ENCODE measurements around the gene ATXN1.

Gene ATXN1

DNA sequence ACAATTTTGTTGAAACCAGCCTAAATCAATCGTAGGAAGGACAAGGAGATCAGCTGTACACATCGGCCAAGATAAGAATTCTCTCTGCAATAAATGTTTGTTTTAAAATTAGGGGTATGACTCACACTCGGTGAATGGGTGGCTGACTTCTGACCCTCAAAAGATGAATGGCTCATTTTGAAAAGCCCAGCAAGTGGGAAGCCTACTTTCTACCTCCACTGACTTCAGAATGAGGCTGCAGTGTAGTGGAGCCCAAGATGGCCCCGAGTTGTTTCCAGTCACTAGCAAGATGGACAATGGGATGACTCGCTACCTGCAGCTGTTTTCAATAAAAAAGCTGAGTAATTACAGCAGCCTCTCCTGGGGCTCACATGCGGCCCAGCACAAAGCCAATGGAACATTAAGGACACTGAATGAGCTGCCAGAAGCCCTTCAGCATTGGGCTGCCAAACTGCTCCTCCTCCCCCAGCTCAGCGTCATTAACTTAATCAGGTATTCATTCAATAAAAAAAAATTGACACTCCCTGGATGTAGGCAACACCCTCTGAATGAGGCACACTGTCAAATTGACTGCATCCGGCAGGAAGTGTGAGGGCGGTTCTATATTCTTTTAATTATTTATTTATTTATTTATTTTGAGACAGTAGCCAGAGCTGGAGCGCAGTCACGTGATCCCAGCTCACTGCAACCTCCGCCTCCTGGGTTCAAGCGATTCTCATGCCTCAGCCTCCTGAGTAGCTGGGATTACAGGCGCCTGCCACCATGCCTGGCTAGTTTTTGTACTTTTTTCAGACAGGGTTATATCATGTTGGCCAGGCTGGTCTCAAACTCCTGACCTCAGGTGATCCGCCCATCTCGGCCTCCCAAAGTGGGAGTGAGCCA lies 415.6 kb downstream of the ATXN1 start:
- DNase-seq, result no peak

DNA sequence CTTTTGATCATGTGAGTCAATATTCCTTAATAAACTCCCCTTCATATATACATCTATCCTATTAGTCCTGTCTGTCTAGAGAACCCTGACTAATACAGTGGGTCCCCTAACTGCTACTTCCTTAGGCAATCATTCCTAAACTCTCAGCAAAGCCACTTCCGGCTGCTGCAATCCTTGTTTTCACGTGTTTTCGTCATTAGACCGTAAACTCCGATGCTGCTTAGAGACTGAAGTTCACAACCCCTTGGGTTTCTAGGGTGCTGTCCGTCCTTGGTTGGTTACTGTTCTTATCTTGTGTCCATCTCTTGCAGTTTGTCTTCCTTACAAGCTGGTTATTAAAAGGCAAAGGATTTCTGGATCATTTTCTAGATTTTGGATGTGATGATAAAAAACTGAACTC lies 416.5 kb downstream of the ATXN1 start:
- no peak for DNase-seq

DNA sequence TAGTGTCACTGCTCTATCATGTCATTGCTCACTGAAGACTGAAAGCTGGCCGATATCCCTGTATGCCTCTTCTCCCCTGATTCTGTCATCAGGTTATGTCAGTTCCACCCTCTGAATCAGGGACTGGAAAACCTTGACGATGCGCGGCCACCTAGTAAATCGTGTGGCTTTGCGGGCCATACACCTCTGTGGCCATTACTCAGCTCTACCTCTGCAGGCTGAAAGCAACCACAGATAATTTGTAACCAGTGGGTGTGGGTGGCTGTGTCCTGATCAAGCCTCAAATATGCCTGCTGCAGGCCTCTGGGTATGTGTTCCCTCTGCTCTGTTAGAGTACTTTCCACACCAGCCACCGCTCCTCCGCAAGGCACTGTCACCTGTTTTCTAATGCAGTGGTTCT lies 417.7 kb downstream of the ATXN1 start:
- no peak for DNase-seq

DNA sequence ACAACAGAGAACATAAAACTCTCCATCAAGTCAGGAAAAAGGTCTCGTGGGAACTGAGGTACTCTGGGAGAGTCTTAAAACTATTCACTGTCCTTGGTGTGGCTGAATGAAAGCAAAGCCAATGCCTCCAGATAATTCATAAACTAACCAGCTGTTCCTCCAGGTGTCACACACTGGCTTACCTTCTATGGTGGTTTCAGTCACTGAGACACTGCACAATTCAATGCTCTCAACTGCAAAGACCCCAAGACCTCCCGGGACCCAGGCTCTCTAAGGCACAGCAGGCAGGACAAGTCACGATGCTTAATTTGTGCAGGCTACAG lies 422.0 kb downstream of the ATXN1 start:
- no peak for DNase-seq

DNA sequence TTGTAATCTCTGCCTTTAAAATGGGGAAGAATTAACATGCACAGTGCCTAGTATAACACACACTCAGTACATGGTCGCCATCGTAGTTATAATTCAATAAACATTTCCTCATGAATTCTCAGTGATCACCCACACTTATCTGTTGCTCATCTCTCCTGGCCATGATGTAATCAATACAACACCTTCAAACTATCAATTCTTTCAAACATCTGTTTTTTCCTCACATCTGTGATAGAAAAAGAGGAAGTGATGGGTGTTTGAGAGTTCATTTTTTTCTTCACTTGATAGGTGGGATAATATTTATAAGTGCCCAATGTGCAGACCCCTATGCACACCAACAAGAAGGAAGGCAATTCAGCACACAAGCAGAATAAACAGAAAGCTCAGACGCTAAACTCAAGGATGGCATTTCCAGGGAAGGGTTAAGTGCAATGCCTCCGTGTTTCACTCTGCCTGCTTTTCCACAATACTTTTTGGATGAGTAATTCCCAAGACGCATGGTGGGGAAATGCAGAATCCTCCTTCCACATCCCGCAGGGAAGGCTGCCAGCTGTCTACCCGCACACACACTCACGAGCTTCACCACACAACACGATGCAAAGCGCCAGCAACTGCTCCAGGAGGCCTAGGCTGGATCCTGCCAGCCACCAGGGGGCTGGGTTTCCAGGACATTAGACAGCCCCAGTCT lies 422.5 kb downstream of the ATXN1 start:
- no peak for DNase-seq

DNA sequence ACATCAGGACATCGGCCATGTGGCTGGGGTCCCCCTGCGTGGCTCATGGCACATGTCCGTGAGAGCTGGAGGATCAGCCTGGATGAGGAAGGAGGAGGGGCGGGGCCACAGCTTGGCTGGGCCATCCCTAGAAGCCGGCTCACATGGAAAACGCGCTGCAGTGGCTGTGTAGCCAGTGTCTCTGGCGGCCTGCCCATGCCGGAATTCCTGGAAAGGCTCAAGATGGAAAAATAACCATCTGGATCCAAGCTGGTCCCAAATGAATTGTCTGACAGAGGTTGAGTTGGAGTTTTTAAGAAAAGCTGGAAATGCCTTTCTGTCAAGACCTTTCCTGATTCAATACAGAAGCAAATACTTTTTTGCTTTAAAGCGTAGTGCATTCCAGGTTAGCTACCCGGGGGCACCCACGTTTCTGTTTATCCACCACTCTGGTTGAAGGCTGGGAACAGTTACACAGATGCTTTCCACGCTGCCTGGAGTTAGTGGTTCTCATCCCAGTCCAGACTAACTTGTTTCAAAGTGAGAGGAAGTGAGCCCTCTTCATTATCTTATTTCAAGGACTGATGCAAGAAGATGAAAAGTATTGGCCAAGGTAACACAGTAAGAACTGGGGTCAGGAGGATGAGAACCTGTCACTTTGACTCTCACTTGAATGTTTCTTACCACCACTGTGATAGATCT lies 423.8 kb downstream of the ATXN1 start:
- DNase-seq, result no peak

DNA sequence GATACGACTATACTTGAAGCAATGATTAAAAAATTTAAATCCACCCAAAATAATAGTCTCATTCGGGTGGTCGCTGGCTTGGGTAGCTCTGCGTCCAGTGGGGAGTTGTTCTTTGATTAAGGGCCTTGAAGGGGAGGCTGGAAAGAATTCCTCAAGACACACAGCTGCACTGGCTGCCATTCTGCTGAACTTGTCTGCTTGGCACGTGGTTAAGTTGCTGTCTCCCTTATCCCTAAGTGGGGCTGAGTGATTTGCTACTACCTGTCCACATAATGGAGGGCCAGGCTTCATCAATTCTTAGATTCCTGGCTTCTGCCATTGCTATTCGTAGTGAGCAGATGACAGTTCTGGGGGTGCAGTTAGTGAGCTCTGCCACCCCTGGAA lies 424.4 kb downstream of the ATXN1 start:
- no peak for DNase-seq

DNA sequence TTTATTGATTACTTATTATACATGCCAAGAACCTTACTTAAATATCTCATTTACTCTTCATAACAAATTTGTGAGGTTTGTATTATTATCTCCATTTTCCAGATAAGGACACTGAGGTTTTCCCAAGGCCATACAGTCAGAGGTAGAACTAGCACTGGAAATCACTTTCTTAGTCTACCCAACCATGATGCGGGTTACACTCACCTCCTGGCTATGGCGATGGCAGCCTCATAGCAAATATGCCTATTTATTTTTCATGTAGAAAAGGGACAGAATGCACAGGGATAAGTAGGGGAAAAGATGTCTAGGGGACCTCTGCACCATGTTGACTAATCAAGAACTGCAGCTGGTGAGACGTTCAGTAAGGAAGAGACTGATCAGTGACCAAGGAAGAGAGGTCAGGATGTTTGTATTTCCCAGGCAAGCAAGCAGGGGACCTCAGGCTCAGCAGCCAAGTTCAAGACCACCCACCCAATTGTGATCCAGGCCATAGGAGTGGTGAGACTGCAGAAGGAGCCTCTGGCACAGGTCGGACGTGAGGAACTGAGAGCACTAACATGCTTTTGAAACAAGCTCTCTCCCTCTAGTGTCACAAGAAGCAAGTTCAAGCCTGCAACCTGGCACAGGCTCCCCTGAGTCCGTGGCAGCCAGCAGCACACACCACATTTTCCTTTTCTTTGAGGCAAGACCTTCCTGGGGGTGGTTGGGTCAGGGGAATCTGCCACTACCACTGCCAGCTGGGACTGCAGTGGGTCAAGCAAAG lies 425.0 kb downstream of the ATXN1 start:
- no peak for DNase-seq

DNA sequence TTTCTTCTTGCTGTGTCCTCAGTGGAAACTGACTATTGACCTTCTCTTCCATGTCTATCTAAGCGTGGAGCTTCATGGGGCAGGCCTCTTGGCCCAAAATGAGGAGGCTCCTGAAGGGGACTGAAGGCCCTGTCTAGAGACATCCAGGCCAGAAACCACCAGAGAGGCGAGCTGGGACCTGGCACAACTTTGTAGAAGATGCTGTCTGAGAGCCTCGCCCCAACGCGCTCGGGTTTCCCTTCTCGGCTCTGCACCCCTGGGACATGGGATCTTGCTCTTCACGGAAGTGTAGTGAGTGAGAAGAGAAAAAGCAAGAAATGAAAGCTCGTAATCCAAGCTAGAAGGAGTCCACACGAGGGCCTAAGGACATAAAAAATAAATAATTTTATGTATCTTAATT lies 426.1 kb downstream of the ATXN1 start:
- DNase-seq, result no peak

DNA sequence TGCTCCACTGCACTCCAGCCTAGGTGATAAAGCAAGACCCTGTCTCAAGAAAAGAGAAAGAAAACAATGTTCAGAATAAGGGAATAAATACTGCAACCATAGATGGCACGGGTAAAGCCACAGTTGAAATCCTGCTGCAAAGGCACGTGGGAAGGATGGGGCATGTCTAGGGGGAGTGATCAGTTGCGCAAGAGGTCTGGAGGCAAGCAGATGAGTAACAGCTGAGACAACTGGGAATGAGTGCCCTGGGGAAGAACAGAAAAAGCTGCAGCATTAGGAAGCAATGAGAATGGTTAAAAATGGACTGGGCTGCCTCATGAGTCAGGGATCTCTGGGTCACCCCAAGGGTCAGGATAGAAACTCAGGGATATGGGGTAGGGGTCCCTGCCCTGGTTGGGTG lies 426.6 kb downstream of the ATXN1 start:
- no peak for DNase-seq

DNA sequence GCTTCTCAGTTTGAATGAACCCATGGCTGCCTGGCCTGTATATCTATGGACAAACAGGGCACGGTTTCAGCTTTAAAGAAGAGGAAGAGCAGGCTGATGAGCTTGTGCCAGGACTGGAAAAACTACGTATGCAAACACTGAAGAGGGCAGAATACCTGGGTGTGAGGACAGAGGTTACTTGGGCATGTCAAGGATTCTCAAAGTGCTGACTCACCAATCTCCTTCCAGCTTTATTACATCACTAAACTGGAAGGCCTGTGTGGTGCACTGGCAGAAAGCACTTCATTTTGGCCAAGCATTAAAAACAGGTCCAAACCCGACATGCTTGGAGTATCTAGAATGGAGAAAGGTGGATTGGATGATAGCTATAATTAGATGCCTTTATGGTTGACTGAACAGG lies 427.7 kb downstream of the ATXN1 start:
- no peak for DNase-seq

DNA sequence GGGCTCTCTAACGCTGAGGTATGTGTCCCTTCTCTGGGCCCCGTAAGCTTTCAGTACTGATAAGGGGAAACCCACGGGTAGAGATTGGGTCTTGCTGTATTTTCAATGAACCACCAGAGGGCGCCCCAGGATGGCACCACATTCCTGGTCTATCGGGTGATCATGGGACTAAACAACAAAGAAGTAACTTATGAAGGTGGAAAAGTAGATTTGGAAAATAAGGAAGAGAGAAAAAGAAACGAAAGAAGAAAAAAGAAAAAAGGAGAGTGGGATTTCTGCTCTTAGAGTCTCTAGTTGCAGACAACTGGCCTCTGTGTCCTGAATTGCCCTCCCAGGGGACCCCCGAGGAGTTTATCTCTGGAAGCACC lies 429.1 kb downstream of the ATXN1 start:
- peak; percentile 89 for DNase-seq

DNA sequence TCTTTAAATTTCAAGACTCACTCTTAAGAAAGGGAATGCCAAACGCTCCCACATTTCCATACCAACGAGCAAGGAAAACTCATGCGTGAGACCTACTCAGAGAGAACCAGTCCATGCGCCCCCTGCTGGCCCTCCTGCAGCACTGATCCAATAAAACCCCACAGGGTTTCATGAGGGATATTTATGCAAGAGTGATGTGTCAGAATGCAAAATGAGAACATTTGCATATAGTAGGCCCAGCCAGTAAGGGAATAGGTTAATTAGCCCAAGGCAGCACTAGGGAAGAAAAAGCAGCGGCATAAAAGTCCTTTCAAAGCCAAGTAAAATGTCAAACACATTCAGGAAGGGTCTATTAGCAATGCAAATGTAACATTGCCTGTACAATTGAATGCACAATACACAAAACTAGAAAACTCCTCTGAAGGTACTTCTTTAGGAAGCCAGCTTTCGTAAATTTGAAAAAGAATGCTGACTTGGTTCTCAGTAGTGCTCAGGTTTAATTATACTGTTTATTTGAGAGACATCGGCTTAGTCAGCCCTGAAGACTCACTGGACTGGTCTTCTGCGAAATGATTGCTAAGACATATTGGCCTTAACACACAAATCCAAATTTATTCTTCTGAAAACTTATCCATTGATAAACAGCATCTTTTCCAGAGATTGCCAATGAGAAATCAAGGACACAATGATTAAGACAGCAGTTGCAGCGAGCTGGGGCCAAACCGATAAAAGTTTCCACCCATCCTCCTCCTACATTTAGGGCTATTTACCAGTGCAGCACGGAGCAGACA lies 429.7 kb downstream of the ATXN1 start:
- DNase-seq, result peak; percentile 80

DNA sequence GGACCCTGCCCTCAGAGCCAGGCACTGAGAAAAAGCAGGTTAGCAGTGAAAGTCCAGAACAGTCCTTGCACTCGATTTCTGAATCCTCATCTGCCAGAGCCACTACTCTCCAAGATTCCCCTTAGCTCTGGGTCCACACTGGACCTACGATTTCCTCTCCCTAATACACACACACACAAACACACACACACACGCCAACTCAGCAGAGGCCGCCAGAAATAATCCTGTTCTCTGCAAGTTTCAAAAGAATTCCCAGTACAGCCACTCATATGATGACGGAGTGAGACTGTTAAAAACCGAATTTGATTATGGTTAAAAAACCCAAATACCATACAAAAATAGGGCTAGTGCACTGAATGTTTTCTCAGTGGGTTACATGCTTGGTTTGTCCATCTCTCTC lies 432.0 kb downstream of the ATXN1 start:
- DNase-seq, result no peak

DNA sequence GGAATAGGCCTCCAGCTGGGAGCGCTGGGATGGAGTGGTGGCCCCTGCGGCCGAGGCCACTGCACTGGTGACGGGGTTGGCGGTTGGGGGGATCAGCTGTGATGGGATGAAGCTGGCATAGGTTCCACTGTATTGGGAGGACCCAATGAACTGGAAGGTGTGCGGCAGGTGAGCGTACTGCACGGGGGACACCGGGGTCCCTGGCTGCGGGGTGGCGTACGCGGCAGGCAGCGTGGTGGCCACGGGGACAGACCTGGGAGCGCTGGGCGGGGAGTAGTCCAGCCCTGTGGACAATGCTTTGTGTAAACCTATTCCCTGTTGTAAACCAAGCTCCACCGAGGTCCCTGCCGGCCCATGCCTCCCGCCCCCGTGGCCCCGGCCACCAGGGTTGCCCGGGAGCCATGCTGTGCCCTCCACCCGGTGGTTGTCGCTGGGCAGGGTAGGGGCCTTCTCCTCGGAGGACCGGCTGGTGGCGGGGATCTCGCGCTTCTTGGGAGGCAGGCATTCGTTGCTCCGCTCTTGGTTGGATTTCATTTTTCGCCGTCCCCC lies 433.4 kb downstream of the ATXN1 start:
- no peak for DNase-seq

DNA sequence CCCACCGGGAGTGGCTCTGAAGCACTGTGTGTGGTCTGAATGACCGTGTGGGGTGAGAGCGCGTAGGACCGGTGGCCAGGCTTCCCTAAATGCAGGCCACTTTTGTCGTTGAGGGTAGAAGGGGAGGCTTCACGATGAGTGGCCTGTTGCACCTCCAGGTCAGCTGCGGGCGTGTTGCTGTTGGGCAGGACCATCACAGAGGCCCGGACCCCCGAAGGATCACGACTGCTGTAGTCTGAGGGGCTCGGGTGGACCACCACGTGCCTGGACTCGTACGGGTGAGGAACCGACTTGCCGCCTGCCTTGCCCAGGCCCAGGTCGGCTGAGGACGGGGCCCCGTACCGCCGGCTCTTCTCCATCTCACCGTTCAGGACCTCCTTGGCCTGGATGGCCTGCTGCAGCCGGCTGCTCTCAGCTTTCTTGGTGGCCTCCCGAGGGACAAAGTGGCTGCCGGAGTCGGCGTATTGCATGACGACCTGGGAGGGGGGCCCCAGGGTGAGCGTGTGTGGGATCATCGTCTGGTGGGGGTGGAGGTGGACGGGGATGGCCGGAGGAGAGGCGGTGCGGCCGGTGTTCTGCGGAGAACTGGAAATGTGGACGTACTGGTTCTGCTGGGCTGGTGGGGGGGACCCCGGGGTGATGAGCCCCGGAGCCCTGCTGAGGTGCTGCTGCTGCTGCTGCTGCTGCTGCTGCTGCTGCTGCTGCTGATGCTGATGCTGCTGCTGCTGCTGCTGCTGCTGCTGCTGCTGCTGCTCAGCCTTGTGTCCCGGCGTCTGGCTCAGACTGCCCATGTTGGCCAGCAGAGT lies 434.1 kb downstream of the ATXN1 start:
- no peak for DNase-seq

DNA sequence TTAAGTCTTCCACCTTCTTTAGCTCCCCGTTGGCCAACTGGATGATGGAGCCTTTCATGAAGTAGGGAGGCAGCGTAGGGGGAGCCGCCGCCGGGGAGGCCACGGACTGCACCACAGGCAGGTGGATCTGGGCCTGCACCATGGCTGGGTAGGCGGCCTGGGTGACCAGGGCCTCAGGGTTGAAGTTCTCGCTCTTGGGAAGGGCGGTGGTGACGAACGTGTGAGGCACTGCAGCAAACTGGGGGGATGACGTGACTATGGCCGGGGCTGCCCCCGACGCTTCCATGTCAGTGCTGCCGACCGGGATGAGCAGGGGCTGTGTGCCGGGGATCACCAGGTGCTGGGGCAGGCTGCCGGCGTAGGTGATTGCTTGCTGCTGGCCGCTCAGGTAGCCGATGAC lies 434.7 kb downstream of the ATXN1 start:
- DNase-seq, result no peak

DNA sequence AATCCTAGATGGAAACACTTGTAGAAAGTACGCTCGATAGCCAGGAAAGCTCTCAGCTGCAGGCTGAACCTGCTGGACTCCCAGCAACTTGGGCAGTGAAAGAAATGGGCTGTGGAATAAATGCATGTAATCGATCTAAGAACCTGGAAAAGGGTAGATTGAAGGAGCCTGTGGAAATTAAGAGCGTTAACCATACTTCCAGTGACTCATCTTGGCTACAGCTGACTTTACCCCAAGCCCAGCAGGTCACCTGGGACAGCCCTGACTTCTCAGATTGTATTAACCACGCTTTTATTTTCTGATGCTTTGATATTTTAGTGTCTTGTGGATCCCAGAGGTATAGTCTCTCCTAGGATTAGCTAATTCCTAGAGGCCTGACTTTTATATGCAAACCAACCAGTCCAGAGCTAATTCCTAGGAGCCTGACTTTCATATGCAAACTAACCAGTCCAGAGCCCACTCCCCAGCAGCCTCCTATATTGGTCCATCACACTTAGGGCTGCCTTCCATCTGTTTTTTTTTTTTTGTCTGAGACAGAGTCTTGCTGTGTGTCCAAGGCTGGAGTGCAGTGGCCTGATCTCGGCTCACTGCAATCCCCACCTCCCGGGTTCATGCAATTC lies 436.5 kb downstream of the ATXN1 start:
- no peak for DNase-seq

DNA sequence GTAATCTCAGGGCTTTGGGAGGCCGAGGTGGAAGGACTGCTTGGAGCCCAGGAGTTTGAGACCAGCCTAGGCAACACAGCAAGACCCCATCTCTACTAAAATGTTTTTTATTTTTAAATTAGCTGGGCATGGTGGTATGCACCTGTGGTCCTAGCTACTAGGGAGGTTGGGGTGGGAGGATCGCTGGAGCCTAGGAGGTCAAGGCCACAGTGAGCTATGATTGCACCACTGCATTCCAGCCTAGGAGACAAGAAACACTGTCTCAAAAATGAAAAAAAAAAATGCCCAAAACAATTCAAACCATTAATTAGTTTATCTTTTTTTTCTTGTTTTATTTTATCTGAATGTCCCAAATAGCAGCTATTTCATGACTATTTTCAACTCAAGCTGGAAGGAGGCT lies 437.1 kb downstream of the ATXN1 start:
- DNase-seq, result no peak

DNA sequence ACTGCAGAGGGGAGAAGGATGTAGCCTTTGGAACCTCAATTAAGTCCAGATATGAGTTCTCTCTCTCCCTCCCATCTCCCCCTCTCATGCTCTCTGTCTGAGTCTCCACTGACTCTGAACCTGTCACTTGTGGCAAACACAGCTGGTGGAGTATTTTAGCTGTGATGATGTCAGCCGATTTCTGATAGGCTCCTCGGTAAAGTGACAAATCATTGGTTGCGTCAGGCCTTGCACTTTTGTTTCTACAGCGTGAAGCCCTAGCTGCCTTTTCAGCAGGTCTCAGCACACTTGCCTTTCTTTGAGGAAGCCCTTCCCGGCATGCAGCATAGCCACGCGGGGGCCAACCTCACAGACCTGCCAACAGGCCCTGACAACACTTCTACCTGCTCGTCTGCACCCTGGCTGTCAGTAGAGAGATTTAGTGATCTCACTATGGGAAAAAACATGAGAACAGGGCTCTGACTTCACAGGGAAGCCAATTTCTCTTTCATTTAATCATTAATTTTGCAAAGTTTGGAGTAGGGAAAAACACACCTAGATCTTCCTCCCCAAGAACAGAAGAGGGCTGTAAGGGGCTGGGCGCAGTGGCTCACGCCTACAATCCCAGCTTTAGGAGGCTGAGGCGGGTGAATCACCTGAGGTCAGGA lies 438.5 kb downstream of the ATXN1 start:
- peak; percentile 77 for DNase-seq

Measured in stimulated activated CD8-positive, alpha-beta memory T cell treated with anti-CD3 and anti-CD28 coated beads, Interleukin-4, amount 100 ng/mL, for 48 hours (primary cell).